GM12878 (cell line): ENCODE data around the gene CDKL2. TPM values are rescaled to one million over a fixed set of nuclear protein-coding genes. Genes with fewer than 3 reads are reported as not detected.

ENCODE experiments used
- ATAC-seq: fragments of 200-7000 bp; cut with Tn5 transposase; 3 replicates; pipeline ENCODE4 v1.9.1; 2020; ENCODE audit warnings: mild to moderate bottlenecking, moderate library complexity
- BruUV-seq: library from RNA; stranded (reverse); fragments of 400-500 nt; replicated peaks from 2 replicates; lab custom pipeline; 2021; lab: Mats Ljungman, UMichigan
- CTCF ChIA-PET: fragments of 300-600 bp; sonication (Branson Sonifier 250); formaldehyde crosslinking; extraction: SDS; loops from one replicate; lab custom pipeline; 2021; ENCODE audit warnings: inconsistent platforms; lab: Yijun Ruan, JAX
- POLR2A ChIA-PET: fragments of 350-600 bp; formaldehyde crosslinking; extraction: SDS; loops from one replicate; lab custom pipeline; 2021; ENCODE audit warnings: inconsistent platforms; lab: Charles Lee
- RAD21 ChIA-PET: fragments of 300-600 bp; sonication (Branson Sonifier 250); formaldehyde crosslinking; loops from one replicate; lab custom pipeline; 2023; ENCODE audit warnings: antibody characterized with exemption; ENCODE audit not compliant: unreplicated experiment; lab: Charles Lee
- SMC1A ChIA-PET: fragments of 300-600 bp; sonication (Branson Sonifier 250); formaldehyde crosslinking; loops from one replicate; lab custom pipeline; 2023; ENCODE audit not compliant: unreplicated experiment, uncharacterized antibody; lab: Charles Lee
- DNase-seq: peaks from one replicate; pipeline ENCODE4 v3.0.0-alpha.2; 2011; ENCODE audit warnings: low read depth, low spot score
- FAIRE-seq: peaks from 3 replicates; lab custom pipeline; 2011; peaks lifted over from hg19 to GRCh38; lab: Jason Lieb, UNC
- H2AFZ ChIP-seq: 2 replicates; pipeline ENCODE4 v1.6.0; 2011; ENCODE audit warnings: low read depth, low read length, control low read depth; ENCODE audit not compliant: control insufficient read depth
- H3K27ac ChIP-seq: 2 replicates; pipeline ENCODE4 v1.5.1; 2011; ENCODE audit warnings: control low read depth; ENCODE audit not compliant: control insufficient read depth, insufficient read depth
- H3K27me3 ChIP-seq, 2 experiments: replicated peaks in 1 of 2; 2 replicates each; pipeline versions ENCODE4 v1.6.0 to v1.6.1; 2011; ENCODE audit warnings: low read length in 1 of 2; ENCODE audit not compliant: control insufficient read depth in 2 of 2, insufficient read depth in 2 of 2
- H3K36me3 ChIP-seq, 2 experiments: 2 replicates each; pipeline ENCODE4 v1.5.1; 2011; ENCODE audit warnings: low read length in 1 of 2; ENCODE audit not compliant: control insufficient read depth in 2 of 2, insufficient read depth in 2 of 2
- H3K4me1 ChIP-seq: 2 replicates; pipeline ENCODE4 v1.6.1; 2011; ENCODE audit warnings: mild to moderate bottlenecking, low read length, moderate library complexity, mixed read lengths; ENCODE audit not compliant: control insufficient read depth, insufficient read depth
- H3K4me2 ChIP-seq: 2 replicates; pipeline ENCODE4 v1.6.0; 2011; ENCODE audit warnings: control low read depth; ENCODE audit not compliant: control insufficient read depth, insufficient read depth
- H3K4me3 ChIP-seq: fragments of 200-600 bp; sonication (generic); 2 replicates; pipeline ENCODE4 v1.5.1; 2016
- H3K79me2 ChIP-seq: 2 replicates; pipeline ENCODE4 v1.6.0; 2011; ENCODE audit warnings: low read length; ENCODE audit not compliant: control insufficient read depth, insufficient read depth
- H3K9ac ChIP-seq: 2 replicates; pipeline ENCODE4 v1.8.0; 2011; ENCODE audit warnings: low read length, control low read depth, mixed read lengths; ENCODE audit not compliant: control insufficient read depth, insufficient read depth
- H3K9me3 ChIP-seq: replicated peaks from 3 replicates; pipeline ENCODE4 v1.5.1; 2011; ENCODE audit warnings: mild to moderate bottlenecking, low read length; ENCODE audit not compliant: control insufficient read depth, insufficient read depth
- H4K20me1 ChIP-seq: 2 replicates; pipeline ENCODE4 v1.6.0; 2011; ENCODE audit not compliant: control insufficient read depth, insufficient read depth
- BCLAF1 ChIP-seq: fragments of 450-650 bp; IDR thresholded peaks from 2 replicates; pipeline ENCODE4 v1.6.1; 2017; ENCODE audit warnings: antibody characterized with exemption, mild to moderate bottlenecking, moderate library complexity
- BRCA1 ChIP-seq: IDR thresholded peaks from 2 replicates; pipeline ENCODE4 v1.6.1; 2011; ENCODE audit warnings: low read depth, low read length, improper control_type of control experiment
- CREB1 ChIP-seq: IDR thresholded peaks from 2 replicates; pipeline ENCODE4 v1.6.1; 2012; ENCODE audit warnings: low read depth, mild to moderate bottlenecking, inconsistent platforms
- HCFC1 ChIP-seq: fragments of 150-350 bp; IDR thresholded peaks from 2 replicates; pipeline ENCODE4 v1.6.1; 2014; ENCODE audit warnings: low read length
- IKZF2 ChIP-seq, 2 experiments: fragments of 450-650 bp; IDR thresholded peaks; 2 replicates each; pipeline ENCODE4 v1.6.1; 2017; ENCODE audit warnings: mild to moderate bottlenecking in 2 of 2, moderate library complexity in 2 of 2
- LARP7 ChIP-seq: fragments of 450-650 bp; IDR thresholded peaks from 2 replicates; pipeline ENCODE4 v1.6.1; 2017; ENCODE audit warnings: mild to moderate bottlenecking
- PML ChIP-seq: IDR thresholded peaks from 2 replicates; pipeline ENCODE4 v1.6.1; 2012; ENCODE audit warnings: low read length, inconsistent platforms
- PRDM15 ChIP-seq: fragments of 450-650 bp; formaldehyde crosslinking; IDR thresholded peaks from 2 replicates; pipeline ENCODE4 v1.4.0; 2020; ENCODE audit warnings: mild to moderate bottlenecking, moderate library complexity
- RB1 ChIP-seq: fragments of 450-650 bp; formaldehyde crosslinking; IDR thresholded peaks from 2 replicates; pipeline ENCODE4 v1.6.1; 2017; ENCODE audit warnings: mild to moderate bottlenecking, borderline replicate concordance
- REST ChIP-seq: IDR thresholded peaks from 2 replicates; pipeline ENCODE4 v1.6.1; 2012; ENCODE audit warnings: mild to moderate bottlenecking, low read depth, low read length
- USF1 ChIP-seq: IDR thresholded peaks from 2 replicates; pipeline ENCODE4 v1.6.1; 2011; ENCODE audit warnings: borderline replicate concordance, low read depth, mild to moderate bottlenecking, moderate library complexity, mixed read lengths, low read length; ENCODE audit not compliant: insufficient read depth; ENCODE audit errors: extremely low read length
- ZNF207 ChIP-seq: fragments of 450-650 bp; IDR thresholded peaks from 2 replicates; pipeline ENCODE4 v1.6.1; 2014; ENCODE audit warnings: antibody characterized with exemption, mild to moderate bottlenecking, borderline replicate concordance
- ZSCAN29 ChIP-seq: fragments of 450-650 bp; IDR thresholded peaks from 2 replicates; pipeline ENCODE4 v1.6.1; 2017; ENCODE audit warnings: mild to moderate bottlenecking, moderate library complexity
- WGBS: methylation state at CpG from one replicate; pipeline ENCODE4 v1.1.6; 2016; ENCODE audit warnings: low lambda C conversion rate; ENCODE audit not compliant: insufficient replicate concordance, insufficient coverage; ENCODE audit errors: missing lambda C conversion rate; 5-methylcytosine and 5-hydroxymethylcytosine counted together
- in situ Hi-C: fragments of 300-500 bp; cut with MboI; formaldehyde crosslinking; loops from 9 replicates; pipeline ENCODE4 v1.14.3; 2018; ENCODE audit warnings: mixed read lengths
- intact Hi-C: fragments of 100-400 bp; cut with micrococcal nuclease; formaldehyde crosslinking; loops from one replicate; pipeline ENCODE4 v1.14.2; 2022; ENCODE audit not compliant: unreplicated experiment
- polyA plus RNA-seq, 11 experiments: library from polyadenylated mRNA; depleted of rRNA in 4 of 11; unstranded in 6 of 11; stranded (reverse) in 5 of 11; fragments of >200 nt; fragmentation: Nextera tagmentation in 4 of 11; fragmentation: Illumina TruSeq in 1 of 11; extraction: Ambion mirVana in 4 of 11; extraction: Trizol in 1 of 11; gene quantifications; 1 replicate in 1 of 11; 2 replicates in 10 of 11; pipeline versions ENCODE4 v1.2.1 to v1.2.3, GENCODE V29; 2011 to 2016; ENCODE audit warnings: inconsistent platforms in 2 of 11, missing spikeins in 2 of 11, low read depth in 1 of 11
- total RNA-seq, 4 experiments: library from RNA; depleted of rRNA in 3 of 4; stranded (reverse); fragments of >200 nt in 3 of 4; fragmentation: Illumina TruSeq in 1 of 4; extraction: Trizol in 1 of 4; gene quantifications; 2 replicates each; pipeline versions ENCODE4 v1.2.1 to v1.2.3, GENCODE V29; 2013 to 2021

CDKL2 gene
- total and polyA plus RNA-seq, 10 of the 15 experiments (the other 5 are each of a cell fraction or from before 2014, with no cell fraction given): 0.05 to 0.24 (median 0.06) TPM; not detected in 7

GRCh38 chr4:75659512-75660031 is 29.2 kb upstream of the CDKL2 start:
- Histone ChIP-seq H3K79me2 (peaks cover 50% of the 10 kb centered on the region), H3K27ac (no peak overlapping the region), H3K9ac (no peak overlapping the region), H3K4me1 (peaks cover 7% of the 10 kb centered on the region; the same call in 1 of the 2 replicates), H3K4me2 (no peak overlapping the region), H3K9me3 (no peaks in the 10 kb centered on the region), H2AFZ (no peak overlapping the region), H3K36me3 (peaks cover 0 to 35% of the 10 kb centered on the region in 2 experiments; a peak in 3 of 4 replicates), H3K4me3 (no peak overlapping the region), H4K20me1 (no peaks in the 10 kb centered on the region; the same call in 1 of the 2 replicates), H3K27me3 (no peaks in the 10 kb centered on the region)
- CTCF ChIA-PET: interaction anchor here (1.5 to 2.4 kb wide), 4 partner anchors 10 to 64 kb away, joined by 5 to 12 read pairs (median 7); partner anchors contain the start of gene USO1
- FAIRE-seq (no peak), ATAC-seq (no peak), DNase-seq (no peak)
- RAD21 ChIA-PET: interaction anchor here (0.6 to 3.4 kb wide), 4 partner anchors 10 to 64 kb away, joined by 3 to 8 read pairs (median 3); partner anchors contain the start of gene USO1
- in situ Hi-C loops (no loop called here), intact Hi-C loops (no loop called here)
- POLR2A ChIA-PET: interaction anchor here (0.9 to 1.0 kb wide), 2 partner anchors 12 to 65 kb away, joined by 4 to 5 read pairs; partner anchors contain the start of gene USO1
- SMC1A ChIA-PET: interaction anchor here (0.5 to 1.5 kb wide), 8 partner anchors 9 to 485 kb away, joined by 3 to 4 read pairs (median 4); partner anchors contain the start of gene USO1
- 92% methylated on average over 1 of the region's 1 CpG for WGBS
- BruUV-seq: no TSS peak
- TF ChIP-seq REST: no peak
- TF ChIP-seq USF1: no peak
- TF ChIP-seq LARP7: no peak
- TF ChIP-seq BCLAF1: no peak
- TF ChIP-seq BRCA1: no peak
- TF ChIP-seq PML: no peak
- TF ChIP-seq RB1: no peak
- TF ChIP-seq PRDM15: no peak
- no peak for TF ChIP-seq ZSCAN29
- no peak for TF ChIP-seq HCFC1
- TF ChIP-seq ZNF207: no peak
- TF ChIP-seq IKZF2 (IDR thresholded peaks at IDR 0.05): no peak
- no peak for TF ChIP-seq CREB1
